ENCODE measurements around the gene SMURF1. TPM values are rescaled to one million over a fixed set of nuclear protein-coding genes. Genes with fewer than 3 reads are reported as not detected.
A peak's percentile ranks its signal among the peaks of the same experiment; 100 is the strongest.

The SMURF1 gene
- total and polyA plus RNA-seq, 7 donors: 8.4 to 18.0 (median 14.1) TPM

DNA sequence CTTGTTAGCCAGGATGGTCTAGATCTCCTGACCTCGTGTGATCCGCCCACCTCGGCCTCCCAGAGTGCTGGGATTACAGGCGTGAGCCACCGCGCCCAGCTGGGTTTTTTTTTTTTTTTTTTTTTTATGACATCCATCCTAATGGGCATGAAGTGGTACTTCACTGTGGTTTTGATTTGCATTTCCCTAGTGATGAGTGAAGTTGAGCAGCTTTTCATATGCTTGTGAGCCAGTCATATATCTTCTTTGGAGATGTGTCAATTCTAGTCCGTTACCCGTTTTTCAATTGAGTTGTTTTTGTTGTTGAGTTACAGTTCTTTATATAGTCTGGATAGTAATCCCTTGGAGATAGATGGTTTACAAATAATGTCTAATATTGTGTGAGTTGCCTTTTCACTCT, 127.7 kb downstream of the SMURF1 start:
- H3K36me3 ChIP-seq: peaks cover 17 to 66% (median 45%) of the 10 kb centered on the region in 4 donors
- 81 to 85% methylated on average over 8 of the region's 8 CpGs for WGBS, 2 donors
- H3K9me3 ChIP-seq: no peaks in the 10 kb centered on the region

DNA sequence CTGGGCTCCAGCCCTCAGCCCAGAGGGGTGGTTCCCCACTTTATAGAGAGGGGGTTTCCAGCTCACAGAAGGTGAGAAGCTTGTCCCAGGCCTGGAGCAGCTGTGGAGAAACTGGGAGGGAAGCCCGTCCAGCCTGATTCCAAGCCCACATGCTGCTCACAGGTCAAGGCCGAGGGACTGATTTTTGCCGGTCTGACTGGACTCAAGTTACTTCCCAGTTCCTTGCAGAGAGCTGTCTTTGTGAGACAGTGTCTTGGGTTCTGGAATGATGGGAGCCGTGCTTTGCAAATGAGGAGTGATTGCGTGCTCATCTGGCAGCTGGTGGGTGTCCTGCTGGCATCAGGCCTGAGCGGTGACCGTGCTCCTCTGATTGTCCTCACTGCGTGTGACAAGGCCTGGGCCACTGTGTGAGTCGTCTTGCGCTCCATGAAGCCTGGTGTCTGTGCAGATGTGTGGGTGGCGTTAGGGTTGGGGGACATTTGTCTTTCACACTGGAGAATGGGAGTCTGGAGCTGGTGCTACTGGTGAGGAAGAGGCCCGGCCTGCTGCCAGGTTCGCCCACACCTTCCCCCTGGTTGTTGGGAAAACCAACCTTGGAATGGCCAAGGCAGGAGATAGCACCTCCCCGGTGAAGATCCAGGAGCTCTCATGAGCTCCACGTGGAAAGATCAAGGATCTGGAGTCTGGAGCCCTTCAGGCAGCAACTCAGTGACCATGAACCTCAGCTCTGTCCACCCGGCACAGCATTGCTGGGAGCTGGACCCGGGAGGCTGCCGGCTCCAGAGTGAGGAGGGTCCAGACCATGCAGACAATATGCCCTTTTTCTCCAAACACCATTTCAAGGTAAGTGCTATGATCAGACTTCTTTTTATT, 129.6 kb downstream of the SMURF1 start:
- Histone ChIP-seq H3K27me3 (no peaks in the 10 kb centered on the region), H3K4me1 (no peaks in the 10 kb centered on the region), H3K36me3 (peaks cover 20 to 68% (median 45%) of the 10 kb centered on the region in 4 donors), H3K27ac (no peak overlapping the region), H3K4me3 (no peak overlapping the region), H3K9me3 (no peaks in the 10 kb centered on the region)
- 96 to 97% methylated on average over 18 of the region's 18 CpGs for WGBS, 2 donors
- peak; percentile 42 for DNase-seq
- intact Hi-C loops (cut with DNase I): no loop called here
- TF ChIP-seq POLR2AphosphoS5 (IDR thresholded peaks at IDR 0.05) (no peak), POLR2A (IDR thresholded peaks at IDR 0.05) (no peak), EP300 (IDR thresholded peaks at IDR 0.05) (no peak)
- TF ChIP-seq, protein P1, sequence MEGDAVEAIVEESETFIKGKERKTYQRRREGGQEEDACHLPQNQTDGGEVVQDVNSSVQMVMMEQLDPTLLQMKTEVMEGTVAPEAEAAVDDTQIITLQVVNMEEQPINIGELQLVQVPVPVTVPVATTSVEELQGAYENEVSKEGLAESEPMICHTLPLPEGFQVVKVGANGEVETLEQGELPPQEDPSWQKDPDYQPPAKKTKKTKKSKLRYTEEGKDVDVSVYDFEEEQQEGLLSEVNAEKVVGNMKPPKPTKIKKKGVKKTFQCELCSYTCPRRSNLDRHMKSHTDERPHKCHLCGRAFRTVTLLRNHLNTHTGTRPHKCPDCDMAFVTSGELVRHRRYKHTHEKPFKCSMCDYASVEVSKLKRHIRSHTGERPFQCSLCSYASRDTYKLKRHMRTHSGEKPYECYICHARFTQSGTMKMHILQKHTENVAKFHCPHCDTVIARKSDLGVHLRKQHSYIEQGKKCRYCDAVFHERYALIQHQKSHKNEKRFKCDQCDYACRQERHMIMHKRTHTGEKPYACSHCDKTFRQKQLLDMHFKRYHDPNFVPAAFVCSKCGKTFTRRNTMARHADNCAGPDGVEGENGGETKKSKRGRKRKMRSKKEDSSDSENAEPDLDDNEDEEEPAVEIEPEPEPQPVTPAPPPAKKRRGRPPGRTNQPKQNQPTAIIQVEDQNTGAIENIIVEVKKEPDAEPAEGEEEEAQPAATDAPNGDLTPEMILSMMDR (IDR thresholded peaks at IDR 0.05): no peak

More for the DNA sequence above, 127.7 kb downstream of the SMURF1 start:
- Histone ChIP-seq H3K4me1 (no peaks in the 10 kb centered on the region), H3K27ac (no peak overlapping the region), H3K27me3 (no peaks in the 10 kb centered on the region), H3K4me3 (no peak overlapping the region)
- intact Hi-C loops (cut with DNase I): no loop called here
- DNase-seq: no peak
- no peak for TF ChIP-seq POLR2AphosphoS5 (IDR thresholded peaks at IDR 0.05)
- TF ChIP-seq, protein P1 (IDR thresholded peaks at IDR 0.05): no peak
- no peak for TF ChIP-seq EP300 (IDR thresholded peaks at IDR 0.05)
- TF ChIP-seq POLR2A (IDR thresholded peaks at IDR 0.05): no peak

DNA sequence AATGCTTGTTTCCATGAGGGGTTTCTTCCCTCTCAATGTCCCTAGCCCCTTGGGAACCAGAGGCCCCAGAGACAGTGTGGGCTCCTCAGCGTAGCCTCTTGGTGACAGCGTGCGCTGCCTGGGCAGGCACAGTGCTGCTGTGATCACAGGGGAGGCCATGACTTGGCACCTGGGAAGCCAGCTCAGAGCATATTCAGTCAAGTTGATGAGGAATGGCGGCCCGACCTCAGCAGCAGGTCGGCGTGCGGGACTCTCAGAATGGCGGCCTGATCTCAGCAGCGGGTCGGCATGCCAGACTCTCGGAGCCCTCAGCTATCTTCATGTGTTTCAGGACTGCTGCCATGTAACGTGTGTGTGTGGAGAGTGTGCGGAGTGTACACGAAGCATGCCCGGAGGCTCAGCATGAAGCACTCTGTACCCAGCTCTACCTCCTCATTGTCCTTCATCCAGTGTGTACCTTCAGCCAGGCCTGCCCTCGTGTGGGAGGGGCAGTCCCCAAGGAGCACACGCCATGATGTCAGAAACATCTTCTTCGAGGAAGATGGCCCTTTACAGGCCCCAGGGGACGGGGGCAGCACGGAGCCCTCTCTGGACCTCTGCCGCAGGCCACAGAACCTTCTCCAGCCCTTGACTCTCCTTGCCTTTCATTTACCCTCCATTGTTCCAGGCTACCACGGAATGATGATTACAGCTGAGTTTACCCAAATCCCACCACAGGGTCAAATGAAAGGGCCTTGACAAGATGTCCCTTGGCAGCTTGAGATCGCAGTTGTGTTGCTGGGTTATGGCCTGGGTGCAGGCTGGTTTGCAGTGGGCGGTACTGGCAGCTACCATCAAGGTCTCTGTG, 130.4 kb downstream of the SMURF1 start:
- Histone ChIP-seq H3K9me3 (no peaks in the 10 kb centered on the region), H3K4me3 (no peak overlapping the region), H3K27ac (no peak overlapping the region), H3K27me3 (no peaks in the 10 kb centered on the region), H3K4me1 (no peaks in the 10 kb centered on the region), H3K36me3 (peaks cover 20 to 76% (median 54%) of the 10 kb centered on the region in 4 donors)
- 96% methylated on average over 25 of the region's 25 CpGs for WGBS, 2 donors
- peak; percentile 45 for DNase-seq
- intact Hi-C loops (cut with DNase I): no loop called here
- TF ChIP-seq EP300 (IDR thresholded peaks at IDR 0.05): no peak
- no peak for TF ChIP-seq POLR2A (IDR thresholded peaks at IDR 0.05)
- TF ChIP-seq POLR2AphosphoS5 (IDR thresholded peaks at IDR 0.05): no peak
- TF ChIP-seq, protein P1 (IDR thresholded peaks at IDR 0.05): no peak

DNA sequence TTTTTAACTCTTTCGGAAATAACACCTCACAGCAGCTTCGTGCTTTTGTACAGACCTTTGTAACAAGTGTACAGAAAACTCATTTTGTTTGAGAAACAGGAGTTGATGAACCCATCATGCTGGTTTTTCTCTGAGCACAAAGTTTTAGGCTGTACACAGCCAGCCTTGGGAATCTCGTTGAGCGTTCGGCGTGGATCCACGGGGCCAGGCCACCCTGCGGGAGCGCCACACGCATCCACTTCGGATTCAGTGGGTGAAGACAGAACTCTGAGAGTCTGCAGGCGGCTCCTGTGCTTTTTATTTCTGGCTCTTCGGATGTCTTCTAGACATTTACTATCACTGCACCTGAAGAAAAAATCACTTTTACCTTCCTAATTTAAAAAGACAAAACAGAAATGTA, 131.2 kb downstream of the SMURF1 start:
- H3K27me3 ChIP-seq: no peaks in the 10 kb centered on the region
- no peak overlapping the region for H3K27ac ChIP-seq
- H3K4me3 ChIP-seq: no peak overlapping the region
- no peaks in the 10 kb centered on the region for H3K9me3 ChIP-seq
- H3K36me3 ChIP-seq: peaks cover 20 to 83% (median 58%) of the 10 kb centered on the region in 4 donors
- no peak for TF ChIP-seq POLR2AphosphoS5 (IDR thresholded peaks at IDR 0.05)
- TF ChIP-seq, protein P1 (IDR thresholded peaks at IDR 0.05): no peak
- no peak for TF ChIP-seq POLR2A (IDR thresholded peaks at IDR 0.05)
- no peak for TF ChIP-seq EP300 (IDR thresholded peaks at IDR 0.05)
- H3K4me1 ChIP-seq: no peaks in the 10 kb centered on the region
- intact Hi-C loops (cut with DNase I): no loop called here
- DNase-seq: peak; percentile 17
- 97% methylated on average over 13 of the region's 13 CpGs for WGBS, 2 donors

Measured in sigmoid colon (tissue), 7 donors.